Jurkat, Clone E6-1 (cell line): Measurements from ENCODE around the gene THEMIS2.

Experiments used
- DNase-seq: peaks from one replicate; pipeline ENCODE4 v3.0.0-alpha.2; 2011; ENCODE audit warnings: low read depth, low spot score
- H3K4me3 ChIP-seq: 2 replicates; pipeline ENCODE4 v1.5.1; 2011; ENCODE audit warnings: mild to moderate bottlenecking, low read length, control low read depth, moderate library complexity

Gene THEMIS2

DNA sequence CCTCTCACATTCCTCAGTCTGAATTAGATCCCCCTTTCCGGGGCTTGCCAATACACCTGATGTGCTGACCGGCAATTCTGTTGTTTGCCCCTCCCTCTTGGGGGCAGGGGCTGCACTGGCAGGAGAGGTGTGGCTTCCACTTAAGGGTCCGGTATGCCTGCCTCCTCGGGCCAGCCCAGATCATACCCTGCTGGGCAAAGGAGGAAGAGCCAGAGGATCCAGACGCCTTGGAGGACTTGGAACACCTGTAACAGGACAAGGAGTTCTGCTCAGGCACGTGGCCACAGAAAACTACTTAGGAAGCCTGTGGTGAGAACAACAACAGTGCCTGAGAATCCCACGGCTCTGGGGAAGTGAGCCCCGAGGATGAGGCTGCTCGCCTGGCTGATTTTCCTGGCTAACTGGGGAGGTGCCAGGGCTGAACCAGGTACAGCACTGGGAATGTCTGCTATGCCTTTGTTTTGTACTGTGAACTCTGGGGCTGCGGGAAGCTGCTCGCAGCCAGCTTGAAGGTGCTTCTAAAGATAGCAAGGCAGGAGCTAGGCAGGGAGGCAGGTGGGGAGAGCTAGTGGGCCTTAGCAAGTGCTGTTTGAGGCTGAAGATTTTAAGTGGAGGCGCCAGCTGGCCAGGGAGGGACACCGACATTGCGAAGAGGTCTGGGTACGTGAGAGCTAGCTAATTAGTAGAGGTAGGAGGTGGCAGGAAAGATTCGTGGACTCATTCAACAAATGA is 62.6 kb downstream of the THEMIS2 start, which contains the start of gene SMPDL3B:
SMPDL3B (plus strand) TSS at position 183 of the 732 bp plus-strand sequence; CDS start at position 367, 184 bp downstream.
- H3K4me3 ChIP-seq = no peak within 1 kb of the TSS
- DNase-seq = no peak

DNA sequence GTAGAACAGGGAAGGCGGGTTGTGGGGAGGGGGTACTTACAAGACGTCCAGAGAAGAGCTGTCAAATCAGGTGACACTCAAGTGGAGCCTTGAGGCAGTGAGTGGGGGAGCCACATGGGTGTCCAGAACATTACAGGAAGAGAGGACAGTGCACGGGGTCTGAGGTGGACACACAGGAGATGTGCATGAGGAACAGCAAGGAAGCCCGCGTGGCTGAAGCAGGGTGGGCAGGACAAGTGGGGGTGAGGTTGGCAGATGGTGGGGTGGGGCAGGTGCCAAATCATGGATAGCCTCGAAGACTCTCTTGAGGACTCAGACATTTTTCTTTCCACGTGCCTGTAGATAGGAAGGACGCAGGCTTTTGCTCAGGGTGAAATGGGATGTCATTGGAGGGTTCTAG is 63.4 kb downstream of the THEMIS2 start:
- no peak overlapping the region for H3K4me3 ChIP-seq
- DNase-seq = no peak
